SU-DHL-6 (cell line): ENCODE data around the gene AATK.

Experiments used
- CTCF ChIP-seq: fragments of 200-600 bp; sonication (generic); IDR thresholded peaks from one replicate; pipeline ENCODE4 v1.5.1; 2017; ENCODE audit warnings: antibody characterized with exemption, mild to moderate bottlenecking, low read length, moderate library complexity; ENCODE audit not compliant: insufficient read depth, poor library complexity, severe bottlenecking
- EZH2phosphoT487 ChIP-seq: fragments of 200-600 bp; sonication (generic), shearing (Covaris generic); conservative IDR thresholded peaks from 2 replicates; pipeline ENCODE4 v1.6.1; 2018; ENCODE audit warnings: mild to moderate bottlenecking, antibody characterized with exemption, low read length, moderate library complexity, mixed read lengths

- TF ChIP-seq CTCF (no peak), EZH2phosphoT487 (no peak)
Measured at GRCh38 chr17:81132770-81133723, 33.0 kb downstream of the AATK start.
